ENCODE data around the gene CASP8. TPM values are rescaled to one million over a fixed set of nuclear protein-coding genes. Genes with fewer than 3 reads are reported as not detected.

The CASP8 gene
- total RNA-seq, 1 donor from 2014 or later = 2.5 TPM

DNA sequence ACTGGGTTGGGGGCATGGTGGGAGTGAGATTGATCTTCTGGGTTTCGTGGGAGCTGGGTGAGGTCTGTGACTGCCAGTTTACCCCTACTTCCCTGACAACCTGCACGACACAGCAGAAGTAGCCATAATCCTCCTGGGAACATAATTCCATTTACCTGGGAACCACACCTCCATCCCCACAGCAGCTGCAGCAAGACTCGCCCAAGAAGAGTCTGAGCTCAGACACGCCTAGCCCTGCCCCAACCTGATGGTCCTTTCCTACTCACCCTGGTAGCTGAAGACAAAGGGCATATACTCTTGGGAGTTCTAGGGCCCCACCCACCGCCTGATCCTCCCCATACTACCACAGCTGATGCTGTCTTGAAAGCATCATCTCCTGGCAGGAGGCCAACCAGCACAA lies 53.0 kb downstream of the CASP8 start:
- Mint-ChIP-seq H3K36me3 (ENCODE audit: low read depth) (peaks cover 13% of the 10 kb centered on the region), H3K9me3 (peaks cover 8% of the 10 kb centered on the region), H3K4me3 (no peak overlapping the region), H3K4me1 (no peaks in the 10 kb centered on the region), H3K27me3 (ENCODE audit: low read depth) (no peaks in the 10 kb centered on the region), H3K27ac (ENCODE audit: unreplicated experiment) (no peak overlapping the region)
- DNase-seq (ENCODE audit: low read depth, low spot score) = no peak
- TF ChIP-seq, protein P1, sequence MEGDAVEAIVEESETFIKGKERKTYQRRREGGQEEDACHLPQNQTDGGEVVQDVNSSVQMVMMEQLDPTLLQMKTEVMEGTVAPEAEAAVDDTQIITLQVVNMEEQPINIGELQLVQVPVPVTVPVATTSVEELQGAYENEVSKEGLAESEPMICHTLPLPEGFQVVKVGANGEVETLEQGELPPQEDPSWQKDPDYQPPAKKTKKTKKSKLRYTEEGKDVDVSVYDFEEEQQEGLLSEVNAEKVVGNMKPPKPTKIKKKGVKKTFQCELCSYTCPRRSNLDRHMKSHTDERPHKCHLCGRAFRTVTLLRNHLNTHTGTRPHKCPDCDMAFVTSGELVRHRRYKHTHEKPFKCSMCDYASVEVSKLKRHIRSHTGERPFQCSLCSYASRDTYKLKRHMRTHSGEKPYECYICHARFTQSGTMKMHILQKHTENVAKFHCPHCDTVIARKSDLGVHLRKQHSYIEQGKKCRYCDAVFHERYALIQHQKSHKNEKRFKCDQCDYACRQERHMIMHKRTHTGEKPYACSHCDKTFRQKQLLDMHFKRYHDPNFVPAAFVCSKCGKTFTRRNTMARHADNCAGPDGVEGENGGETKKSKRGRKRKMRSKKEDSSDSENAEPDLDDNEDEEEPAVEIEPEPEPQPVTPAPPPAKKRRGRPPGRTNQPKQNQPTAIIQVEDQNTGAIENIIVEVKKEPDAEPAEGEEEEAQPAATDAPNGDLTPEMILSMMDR (conservative IDR thresholded peaks at IDR 0.05) = no peak

DNA sequence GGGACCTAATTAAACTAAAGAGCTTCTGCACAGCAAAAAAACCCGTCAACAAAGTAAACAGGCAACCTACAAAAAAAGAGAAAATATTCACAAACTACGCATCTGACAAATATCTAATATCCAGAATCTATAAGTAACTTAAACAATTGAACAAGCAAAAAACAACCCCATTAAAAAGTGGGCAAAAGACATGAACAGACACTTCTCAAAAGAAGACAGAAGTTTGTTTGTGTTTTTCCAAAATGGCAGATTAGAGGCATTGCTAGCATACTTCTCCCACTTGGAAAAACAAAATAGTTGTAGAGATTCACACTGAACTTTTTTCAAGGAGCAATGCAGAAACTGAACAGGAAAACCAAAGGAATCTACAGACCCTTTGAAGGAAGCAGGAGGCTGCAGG lies 59.2 kb downstream of the CASP8 start:
- Mint-ChIP-seq H3K27ac (ENCODE audit: unreplicated experiment) (no peak overlapping the region), H3K36me3 (ENCODE audit: low read depth) (peaks cover 22% of the 10 kb centered on the region), H3K27me3 (ENCODE audit: low read depth) (no peaks in the 10 kb centered on the region), H3K4me3 (no peak overlapping the region), H3K4me1 (no peaks in the 10 kb centered on the region), H3K9me3 (peaks cover 18% of the 10 kb centered on the region)
- TF ChIP-seq, protein P1 (conservative IDR thresholded peaks at IDR 0.05) = no peak
- no peak for DNase-seq (ENCODE audit: low read depth, low spot score)

GRCh38 chr2:201320257-201320656 lies 59.9 kb downstream of the CASP8 start:
- no peak overlapping the region for H3K4me3 Mint-ChIP-seq
- no peaks in the 10 kb centered on the region for H3K4me1 Mint-ChIP-seq
- H3K9me3 Mint-ChIP-seq = peaks cover 18% of the 10 kb centered on the region
- TF ChIP-seq, protein P1 (conservative IDR thresholded peaks at IDR 0.05) = no peak
- H3K27ac Mint-ChIP-seq (ENCODE audit: unreplicated experiment) = no peak overlapping the region
- no peak for DNase-seq (ENCODE audit: low read depth, low spot score)
- H3K27me3 Mint-ChIP-seq (ENCODE audit: low read depth) = no peaks in the 10 kb centered on the region
- peaks cover 22% of the 10 kb centered on the region for H3K36me3 Mint-ChIP-seq (ENCODE audit: low read depth)

DNA sequence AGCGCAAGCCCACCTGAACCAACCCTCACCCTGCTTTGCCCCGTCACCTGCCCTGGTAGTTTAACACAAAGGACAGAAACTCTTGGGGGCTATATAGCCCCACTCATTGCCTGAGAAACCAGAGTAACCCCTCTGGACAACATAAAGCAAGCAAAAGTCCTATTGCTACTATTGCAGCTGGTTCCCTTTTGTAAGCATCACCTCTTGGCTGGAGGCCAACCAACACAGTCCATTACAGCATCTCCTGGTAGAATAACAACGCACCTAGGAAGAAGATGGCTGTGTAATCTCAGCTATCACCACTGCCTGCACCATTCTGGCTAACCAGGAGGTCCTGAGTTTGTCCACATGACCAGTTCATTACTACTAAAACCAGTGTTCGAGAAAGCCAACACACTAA lies 60.4 kb downstream of the CASP8 start:
- TF ChIP-seq, protein P1 (conservative IDR thresholded peaks at IDR 0.05) = no peak
- no peak overlapping the region for H3K27ac Mint-ChIP-seq (ENCODE audit: unreplicated experiment)
- no peaks in the 10 kb centered on the region for H3K27me3 Mint-ChIP-seq (ENCODE audit: low read depth)
- H3K4me1 Mint-ChIP-seq = no peaks in the 10 kb centered on the region
- H3K4me3 Mint-ChIP-seq = no peak overlapping the region
- peaks cover 23% of the 10 kb centered on the region for H3K36me3 Mint-ChIP-seq (ENCODE audit: low read depth)
- no peak for DNase-seq (ENCODE audit: low read depth, low spot score)
- H3K9me3 Mint-ChIP-seq = peaks cover 18% of the 10 kb centered on the region

GRCh38 chr2:201322772-201323171 lies 62.4 kb downstream of the CASP8 start:
- Mint-ChIP-seq H3K4me3 (no peak overlapping the region), H3K9me3 (peaks cover 24% of the 10 kb centered on the region), H3K4me1 (no peaks in the 10 kb centered on the region), H3K36me3 (ENCODE audit: low read depth) (peaks cover 24% of the 10 kb centered on the region), H3K27me3 (ENCODE audit: low read depth) (no peaks in the 10 kb centered on the region), H3K27ac (ENCODE audit: unreplicated experiment) (no peak overlapping the region)
- no peak for DNase-seq (ENCODE audit: low read depth, low spot score)
- TF ChIP-seq, protein P1 (conservative IDR thresholded peaks at IDR 0.05) = no peak

DNA sequence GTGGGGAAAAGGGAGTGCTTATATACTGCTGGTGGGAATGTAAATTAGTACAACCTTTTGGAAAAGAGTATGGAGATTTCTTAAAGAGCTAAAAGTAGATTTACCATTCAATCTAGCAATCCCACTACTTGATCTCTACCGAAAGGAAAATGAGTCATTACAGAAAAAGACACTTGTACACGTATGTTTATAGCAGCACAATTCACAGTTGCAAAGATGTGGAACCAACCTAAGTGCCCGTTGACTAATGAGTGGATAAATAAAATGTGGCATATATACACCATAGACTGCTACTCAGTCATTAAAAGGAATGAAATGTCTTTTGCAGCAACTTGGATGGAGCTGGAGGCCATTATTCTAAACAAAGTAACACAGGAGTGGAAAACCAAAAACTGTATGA lies 67.3 kb downstream of the CASP8 start:
- Mint-ChIP-seq H3K27ac (ENCODE audit: unreplicated experiment) (no peak overlapping the region), H3K4me1 (no peaks in the 10 kb centered on the region), H3K9me3 (peaks cover 22% of the 10 kb centered on the region), H3K36me3 (ENCODE audit: low read depth) (peaks cover 15% of the 10 kb centered on the region), H3K27me3 (ENCODE audit: low read depth) (no peaks in the 10 kb centered on the region), H3K4me3 (no peak overlapping the region)
- no peak for DNase-seq (ENCODE audit: low read depth, low spot score)
- TF ChIP-seq, protein P1 (conservative IDR thresholded peaks at IDR 0.05) = no peak
